Stromal cell of bone marrow (primary cell): Measurements from ENCODE around the gene ZNF784.

Experiments used
- DNase-seq: peaks from one replicate; pipeline ENCODE4 v3.0.0-alpha.2; 2012; ENCODE audit warnings: low read depth

ZNF784 gene

DNA sequence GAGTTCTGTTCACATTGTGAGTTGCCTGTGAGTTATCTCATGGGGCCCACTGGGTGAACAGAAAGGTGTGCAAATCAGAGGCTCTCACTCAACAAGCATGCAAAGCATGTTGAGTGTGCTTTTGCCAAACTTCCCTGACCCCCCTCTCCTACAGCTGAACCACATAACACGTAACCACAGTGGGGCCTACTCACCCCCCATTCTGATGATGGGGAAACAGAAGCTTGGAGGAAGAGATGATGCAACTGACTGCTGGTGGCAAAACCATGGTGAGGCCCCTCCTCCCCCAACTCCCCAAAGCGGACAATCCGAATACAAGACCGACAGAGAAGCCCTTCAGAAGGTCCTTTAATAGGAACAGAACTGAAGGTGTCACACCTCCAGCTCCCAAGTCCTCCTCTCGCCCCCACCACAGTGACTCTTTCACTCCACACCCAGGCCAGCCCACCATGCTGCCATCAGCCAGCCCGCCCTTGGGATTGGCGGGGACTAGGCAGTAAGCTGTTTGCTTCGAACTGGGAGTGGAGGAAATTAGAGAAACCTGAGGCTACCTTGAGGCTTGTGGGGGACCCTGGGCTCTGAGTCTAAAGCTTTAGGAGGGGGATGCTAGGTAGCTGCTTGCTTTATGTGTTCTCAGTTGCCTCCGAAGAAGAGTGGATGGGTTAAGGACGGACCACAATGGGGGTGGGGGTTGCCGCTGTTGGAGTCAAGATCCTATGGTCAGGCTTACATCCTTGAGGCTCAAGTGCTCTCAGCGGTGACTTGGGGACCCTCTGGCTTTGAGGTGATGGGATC, 3.8 kb downstream of the ZNF784 start:
- DNase-seq, result no peak

DNA sequence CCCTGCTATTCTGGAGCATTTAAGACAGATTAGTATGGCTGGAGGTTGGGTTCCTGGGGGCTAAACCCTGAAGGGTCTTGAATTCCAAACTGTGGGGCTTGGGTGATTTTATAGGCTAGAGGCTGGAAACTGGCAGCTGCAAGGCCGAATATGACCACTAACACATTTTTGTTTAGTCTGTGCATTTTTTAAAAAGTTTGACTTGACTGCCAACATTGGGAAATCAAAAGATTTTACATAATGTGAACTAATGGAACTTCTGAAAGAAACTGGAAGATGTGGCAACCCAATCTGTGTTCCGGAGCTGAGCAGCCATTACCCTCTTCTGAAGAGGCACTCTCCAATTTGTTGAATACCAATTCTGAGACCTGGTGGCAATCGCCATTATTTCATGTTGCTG, 5.1 kb downstream of the ZNF784 start:
- DNase-seq, result no peak

DNA sequence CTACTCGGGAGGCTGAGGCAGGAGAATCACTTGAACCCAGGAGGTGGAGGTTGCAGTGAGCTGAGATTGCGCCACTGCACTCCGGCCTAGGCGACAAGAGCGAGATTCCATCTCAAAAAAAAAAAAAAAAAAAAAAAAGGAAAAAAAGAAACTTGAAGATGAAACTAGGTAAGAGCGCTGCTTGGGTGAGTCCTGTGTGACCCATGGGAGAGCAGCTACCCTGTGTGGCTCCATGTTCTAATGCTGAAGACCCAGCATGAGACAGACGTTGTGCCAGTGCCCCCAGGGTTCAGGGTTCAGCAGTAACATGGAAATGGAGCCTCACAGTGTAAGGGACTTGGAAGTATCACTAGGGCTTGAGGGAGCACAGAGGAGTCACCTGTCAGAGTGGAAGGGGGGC, 5.9 kb downstream of the ZNF784 start:
- no peak for DNase-seq

DNA sequence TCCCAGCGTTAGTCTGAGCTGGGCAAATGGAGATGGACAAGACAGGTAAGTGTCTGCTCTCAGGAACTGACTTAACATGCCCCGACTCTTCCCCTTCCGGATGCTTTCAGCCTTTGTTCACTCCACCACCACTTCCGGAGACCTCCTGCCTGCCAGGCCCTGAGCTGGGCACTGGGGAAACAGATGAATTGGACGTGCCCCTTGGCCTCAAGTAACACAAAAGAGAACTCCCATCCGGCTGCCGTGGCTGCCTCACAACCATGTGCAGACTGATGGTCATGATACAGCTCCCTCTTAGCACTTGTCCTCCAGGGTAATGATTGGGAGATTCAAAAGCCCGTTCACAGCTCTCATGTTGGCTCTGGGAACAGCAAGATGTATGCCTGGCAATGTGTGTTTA, 6.9 kb downstream of the ZNF784 start:
- no peak for DNase-seq

DNA sequence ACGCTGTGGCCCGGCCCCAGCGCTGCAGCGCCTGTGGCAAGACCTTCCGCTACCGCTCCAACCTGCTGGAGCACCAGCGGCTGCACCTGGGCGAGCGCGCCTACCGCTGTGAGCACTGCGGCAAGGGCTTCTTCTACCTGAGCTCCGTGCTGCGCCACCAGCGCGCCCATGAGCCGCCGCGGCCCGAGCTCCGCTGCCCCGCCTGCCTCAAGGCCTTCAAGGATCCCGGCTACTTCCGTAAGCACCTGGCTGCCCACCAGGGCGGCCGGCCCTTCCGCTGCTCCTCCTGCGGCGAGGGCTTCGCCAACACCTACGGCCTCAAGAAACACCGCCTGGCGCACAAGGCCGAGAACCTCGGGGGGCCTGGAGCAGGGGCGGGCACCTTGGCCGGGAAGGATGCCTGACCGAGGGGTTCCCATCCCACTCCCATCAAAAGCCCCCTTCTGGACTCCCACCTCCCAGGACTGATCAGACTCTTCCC, 7.9 kb downstream of the ZNF784 start:
- DNase-seq, result no peak

DNA sequence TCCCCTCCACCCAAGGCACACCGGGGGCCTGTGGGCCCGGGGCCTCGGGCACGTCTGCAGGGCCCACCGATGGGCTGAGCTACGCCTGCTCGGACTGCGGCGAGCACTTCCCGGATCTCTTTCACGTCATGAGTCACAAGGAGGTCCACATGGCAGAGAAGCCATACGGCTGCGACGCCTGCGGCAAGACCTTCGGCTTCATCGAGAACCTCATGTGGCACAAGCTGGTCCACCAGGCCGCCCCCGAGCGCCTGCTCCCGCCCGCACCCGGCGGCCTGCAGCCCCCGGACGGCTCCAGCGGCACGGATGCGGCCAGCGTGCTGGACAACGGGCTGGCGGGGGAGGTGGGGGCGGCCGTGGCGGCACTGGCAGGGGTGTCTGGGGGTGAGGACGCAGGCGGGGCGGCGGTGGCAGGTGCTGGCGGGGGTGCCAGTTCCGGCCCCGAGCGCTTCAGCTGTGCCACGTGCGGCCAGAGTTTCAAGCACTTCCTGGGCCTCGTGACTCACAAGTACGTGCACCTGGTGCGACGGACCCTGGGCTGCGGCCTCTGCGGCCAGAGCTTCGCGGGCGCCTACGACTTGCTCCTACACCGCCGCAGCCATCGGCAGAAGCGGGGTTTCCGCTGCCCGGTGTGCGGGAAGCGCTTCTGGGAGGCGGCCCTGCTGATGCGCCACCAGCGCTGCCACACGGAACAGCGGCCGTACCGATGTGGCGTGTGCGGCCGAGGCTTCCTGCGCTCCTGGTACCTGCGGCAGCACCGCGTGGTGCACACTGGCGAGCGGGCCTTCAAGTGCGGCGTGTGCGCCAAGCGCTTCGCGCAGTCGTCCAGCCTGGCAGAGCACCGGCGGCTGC, 8.6 kb downstream of the ZNF784 start:
- no peak for DNase-seq

DNA sequence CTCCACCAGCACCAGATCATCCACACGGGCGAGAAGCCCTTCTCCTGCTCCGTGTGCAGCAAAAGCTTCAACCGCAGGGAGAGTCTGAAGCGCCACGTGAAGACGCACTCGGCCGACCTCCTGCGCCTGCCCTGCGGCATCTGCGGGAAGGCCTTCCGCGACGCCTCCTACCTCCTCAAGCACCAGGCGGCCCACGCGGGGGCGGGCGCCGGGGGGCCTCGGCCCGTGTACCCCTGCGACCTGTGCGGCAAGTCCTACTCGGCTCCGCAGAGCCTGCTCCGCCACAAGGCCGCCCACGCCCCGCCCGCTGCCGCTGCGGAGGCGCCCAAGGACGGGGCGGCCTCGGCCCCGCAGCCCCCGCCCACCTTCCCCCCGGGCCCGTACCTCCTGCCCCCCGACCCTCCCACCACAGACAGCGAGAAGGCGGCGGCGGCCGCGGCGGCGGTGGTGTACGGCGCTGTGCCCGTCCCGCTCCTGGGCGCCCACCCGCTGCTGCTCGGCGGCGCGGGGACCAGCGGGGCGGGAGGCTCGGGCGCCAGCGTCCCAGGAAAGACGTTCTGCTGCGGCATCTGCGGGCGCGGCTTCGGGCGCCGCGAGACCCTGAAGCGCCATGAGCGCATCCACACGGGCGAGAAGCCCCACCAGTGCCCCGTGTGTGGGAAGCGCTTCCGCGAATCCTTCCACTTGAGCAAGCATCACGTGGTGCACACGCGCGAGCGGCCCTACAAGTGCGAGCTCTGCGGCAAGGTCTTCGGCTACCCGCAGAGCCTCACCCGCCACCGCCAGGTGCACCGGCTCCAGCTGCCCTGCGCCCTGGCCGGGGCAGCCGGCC, 9.4 kb downstream of the ZNF784 start:
- no peak for DNase-seq

DNA sequence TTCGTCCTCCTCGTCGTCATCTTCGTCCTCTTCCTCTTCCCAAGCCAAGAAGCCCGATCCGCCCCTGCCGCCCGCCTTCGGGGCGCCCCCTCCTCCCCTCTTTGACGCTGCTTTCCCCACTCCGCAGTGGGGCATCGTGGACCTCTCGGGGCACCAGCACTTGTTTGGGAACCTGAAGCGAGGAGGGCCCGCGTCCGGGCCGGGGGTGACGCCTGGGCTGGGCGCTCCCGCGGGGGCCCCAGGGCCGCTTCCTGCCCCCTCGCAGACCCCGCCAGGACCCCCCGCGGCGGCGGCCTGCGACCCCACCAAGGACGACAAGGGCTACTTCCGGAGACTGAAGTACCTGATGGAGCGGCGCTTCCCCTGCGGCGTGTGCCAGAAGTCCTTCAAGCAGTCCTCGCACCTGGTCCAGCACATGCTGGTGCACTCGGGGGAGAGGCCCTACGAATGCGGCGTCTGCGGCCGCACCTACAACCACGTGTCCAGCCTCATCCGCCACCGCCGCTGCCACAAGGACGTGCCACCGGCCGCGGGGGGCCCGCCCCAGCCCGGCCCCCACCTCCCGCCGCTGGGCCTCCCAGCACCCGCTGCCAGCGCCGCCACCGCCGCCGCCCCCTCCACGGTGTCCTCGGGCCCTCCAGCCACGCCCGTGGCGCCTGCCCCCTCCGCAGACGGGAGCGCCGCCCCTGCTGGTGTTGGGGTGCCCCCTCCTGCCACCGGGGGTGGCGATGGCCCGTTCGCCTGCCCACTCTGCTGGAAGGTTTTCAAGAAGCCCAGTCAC, 10.2 kb downstream of the ZNF784 start:
- no peak for DNase-seq

DNA sequence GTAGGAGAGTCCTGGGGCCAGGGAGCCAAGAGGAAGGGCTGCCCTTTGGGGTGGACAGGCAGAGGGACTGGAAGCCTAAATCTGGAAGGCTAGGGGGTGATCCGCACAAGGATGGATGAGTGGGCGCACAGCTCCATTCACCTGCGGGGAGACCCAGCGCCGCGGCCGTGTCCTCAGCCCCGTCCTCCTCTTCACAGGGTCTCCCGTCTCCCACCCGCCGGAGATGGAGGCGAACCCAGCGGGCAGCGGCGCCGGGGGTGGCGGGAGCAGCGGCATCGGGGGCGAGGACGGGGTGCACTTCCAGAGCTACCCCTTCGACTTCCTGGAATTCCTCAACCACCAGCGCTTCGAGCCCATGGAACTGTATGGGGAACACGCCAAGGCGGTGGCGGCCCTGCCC, 11.0 kb downstream of the ZNF784 start:
- no peak for DNase-seq

DNA sequence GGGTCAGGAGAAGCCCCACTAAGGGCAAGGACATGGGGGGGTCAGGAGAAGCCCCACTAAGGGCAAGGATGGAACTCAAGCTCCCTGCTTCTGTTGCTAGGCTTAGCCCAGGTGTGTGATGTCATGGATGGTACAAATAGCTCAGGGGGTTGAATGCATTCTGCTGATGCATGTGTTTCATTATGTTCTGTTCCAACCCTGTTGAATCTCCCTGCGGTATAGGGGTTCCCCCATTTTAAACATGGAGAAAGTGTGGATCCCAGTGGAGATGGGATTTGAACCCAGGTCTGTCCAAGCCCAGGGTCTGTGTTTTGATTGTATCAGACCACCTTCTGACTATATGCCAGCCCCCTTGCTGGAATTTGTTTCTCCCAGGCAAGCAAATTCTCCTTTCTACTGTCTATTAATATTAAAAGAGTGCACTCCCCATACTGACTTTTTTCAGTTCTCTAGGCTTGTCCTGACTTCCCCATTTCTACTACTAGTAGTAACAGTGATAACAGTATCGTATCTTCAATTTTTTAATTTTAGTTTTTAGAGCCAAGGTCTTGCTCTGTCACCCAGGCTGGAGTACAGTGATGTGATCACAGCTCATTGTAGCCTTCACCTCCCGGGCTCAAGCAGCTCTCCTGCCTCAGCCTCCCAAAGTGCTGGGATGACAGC, 12.3 kb downstream of the ZNF784 start:
- DNase-seq, result no peak

DNA sequence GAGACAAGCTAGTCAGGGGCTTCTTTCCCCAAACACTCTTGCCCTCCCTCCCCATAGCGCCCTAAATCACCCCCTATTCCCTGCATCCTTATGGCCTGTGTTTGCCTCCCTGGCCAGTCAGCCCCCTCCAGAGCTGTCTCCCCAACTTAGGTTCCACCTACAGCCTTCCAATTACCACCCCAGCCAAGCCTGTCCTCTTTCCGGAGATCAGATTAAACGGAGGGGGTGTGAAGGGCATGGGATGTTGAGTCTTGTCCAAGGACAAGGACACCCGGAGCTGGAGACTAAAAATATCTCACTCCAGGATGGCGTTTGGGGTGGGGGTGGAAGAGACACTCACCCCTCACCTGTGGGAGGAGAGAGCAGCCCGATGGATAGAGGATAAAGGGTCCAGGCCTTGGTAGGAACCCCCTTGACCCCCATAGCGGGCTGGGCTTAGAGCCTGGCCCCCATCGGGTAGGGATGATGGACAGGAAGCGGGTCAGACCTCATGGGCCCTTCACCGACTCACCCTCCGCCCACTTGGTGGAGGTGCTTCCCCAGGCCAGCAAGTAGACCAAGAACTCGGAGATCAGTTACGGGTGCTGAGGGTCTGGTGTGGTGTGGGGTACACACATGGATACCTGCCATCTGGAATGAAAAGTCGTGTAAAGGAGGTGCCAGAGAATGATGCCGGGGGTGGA, 12.9 kb downstream of the ZNF784 start:
- DNase-seq, result no peak

DNA sequence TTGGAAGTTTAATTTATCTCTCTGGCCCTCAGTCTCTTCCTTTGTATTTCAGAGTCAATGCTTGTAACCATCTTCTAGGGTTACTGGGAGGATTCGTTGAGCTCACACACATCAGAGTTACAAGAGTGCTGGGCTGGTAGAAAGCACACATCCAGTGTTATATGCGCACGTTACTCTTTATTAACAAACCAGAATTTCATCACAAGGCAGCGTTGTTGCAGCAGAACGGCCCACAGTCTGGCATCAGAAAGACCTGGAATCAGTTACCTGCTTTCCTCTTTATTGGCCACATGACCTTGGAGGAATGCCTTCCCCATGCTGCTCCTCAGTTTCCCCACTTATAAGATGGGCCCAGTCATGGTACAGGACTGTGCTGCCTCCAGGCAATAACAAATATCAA, 15.0 kb downstream of the ZNF784 start:
- DNase-seq, result no peak

DNA sequence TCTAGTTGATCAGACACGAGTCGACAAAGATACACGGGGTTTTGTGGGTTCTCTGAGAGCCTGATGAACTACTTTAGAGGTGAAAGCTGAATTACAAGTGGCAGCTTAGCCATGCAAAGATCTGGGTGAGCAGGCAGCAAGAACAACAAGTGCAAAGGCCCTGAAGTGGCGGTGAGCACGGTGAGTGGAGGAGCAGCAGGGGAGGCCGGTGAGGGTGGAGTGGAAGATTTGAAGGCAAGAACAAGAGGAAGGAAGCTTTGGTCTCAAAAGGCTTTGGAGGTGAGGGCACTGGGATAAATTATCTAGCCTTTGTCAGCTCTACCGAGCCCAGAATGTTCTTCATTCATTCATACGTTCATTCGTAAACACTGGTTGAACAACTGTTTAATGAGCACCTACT, 17.5 kb downstream of the ZNF784 start:
- DNase-seq, result no peak

DNA sequence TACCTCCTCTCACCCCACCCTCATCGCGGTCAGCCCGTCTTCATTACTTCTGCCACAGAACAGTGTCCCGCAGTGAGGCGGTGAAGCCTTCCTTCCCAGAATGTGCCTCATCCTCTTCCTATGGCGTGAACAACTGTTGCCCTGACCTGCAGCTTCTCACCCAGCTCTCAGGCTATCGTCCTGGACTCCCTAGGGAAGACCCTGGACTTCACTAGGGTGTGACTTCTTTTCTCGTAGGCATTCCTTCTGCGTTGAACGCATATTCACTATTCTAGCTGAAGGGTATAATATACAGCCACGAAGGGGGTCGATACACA, 17.9 kb downstream of the ZNF784 start:
- DNase-seq, result no peak

DNA sequence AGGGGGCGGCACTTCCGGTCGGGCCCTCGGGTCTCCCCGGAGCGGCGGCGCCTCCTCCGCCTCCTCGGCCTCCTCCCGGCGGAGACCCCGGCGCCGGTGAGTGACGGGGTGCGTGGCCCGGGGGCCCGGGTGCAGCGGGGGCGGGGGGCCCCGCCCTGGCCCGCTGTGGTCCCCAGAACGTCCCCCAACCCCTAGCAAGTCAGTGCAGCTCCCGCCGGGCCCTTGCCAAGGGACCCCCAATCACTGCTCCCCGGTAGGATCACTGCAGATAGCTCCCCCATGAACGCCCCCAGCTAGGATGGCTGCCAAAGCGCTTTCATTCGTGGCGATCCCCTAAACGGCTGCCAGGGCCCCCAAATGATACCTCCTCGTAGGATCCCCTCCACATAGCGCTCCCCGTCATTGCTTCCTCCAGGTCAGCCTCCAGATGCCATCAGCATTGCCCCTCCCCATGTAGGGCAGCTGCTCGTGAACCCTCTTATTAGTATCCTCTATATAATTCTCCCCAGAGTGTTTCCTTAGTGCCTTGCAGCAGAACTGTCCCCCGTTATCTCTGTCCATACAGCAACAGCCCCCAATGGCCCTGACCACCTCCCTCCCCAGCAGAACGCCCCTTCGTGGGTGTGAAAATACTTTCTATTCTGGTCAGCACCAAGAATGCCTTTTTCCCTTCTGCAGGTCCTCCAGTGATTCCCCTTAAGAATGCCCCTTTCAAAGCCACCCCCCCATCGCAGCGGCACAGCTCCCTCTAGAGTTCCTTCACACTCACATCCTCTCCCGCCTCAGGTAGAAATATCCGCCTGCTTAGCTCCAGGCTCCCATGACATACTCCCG, 18.5 kb downstream of the ZNF784 start, which contains the start of gene ZNF865:
Gene ZNF865 (plus strand): TSS at position 11 of the 834 bp plus-strand sequence. CDS start 7,972 bp downstream, outside the sequence.
- DNase-seq, result peak; percentile 75

DNA sequence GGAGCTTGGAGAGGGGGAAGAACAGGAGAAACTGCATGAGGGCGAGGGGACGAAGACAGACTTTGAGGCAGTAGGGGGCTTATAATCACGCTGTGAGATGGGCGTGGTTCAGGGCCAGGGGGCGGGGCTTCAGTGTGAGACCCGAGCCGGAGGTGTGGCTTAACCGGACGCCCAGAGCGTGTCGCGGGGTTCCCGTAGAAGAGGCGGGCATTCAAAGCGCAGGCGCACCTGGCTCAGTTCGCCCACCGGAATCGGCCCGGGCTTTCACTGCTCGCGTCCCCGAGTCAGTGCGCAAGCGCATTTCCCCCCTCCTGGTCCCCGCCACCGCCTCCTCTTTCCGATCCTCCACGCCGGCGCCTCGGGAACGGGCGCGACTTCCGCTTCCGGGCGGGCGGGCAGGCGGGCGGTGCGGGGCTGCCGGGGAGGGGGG, 19.1 kb downstream of the ZNF784 start:
- peak; percentile 93 for DNase-seq

DNA sequence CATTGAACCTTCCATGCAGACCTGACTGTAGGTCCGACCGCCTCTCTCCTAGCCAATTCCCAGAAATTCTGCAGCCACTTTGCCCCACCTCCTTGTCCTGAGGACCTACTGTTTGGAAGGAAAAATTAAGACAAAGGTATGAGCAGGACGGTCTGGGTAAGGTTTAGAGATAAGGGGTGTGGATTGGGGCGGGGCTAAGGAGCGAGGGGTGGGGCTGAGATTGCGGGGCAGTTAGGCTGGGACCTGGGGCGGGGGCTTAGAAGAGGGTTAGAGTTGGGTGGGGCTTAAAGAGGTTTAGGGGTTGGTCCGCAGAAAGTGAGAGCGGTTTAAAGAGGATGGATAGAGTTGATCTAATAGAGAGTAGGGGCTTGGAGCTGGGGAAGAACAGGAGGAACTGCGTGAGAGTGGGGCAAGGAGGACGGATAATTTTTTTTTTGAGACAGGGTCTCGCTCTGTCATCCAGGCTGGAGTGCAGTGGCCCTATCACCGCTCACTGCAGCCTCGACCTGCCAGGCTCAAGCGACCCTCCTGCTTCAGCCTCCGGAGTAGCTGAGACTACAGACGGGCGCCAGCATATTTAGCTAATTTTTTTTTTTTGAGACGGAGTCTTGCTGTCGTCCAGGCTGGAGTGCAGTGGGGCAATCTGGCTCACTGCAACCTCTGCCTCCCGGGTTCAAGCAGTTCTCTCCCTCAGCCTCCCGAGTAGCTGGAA, 20.6 kb downstream of the ZNF784 start:
- no peak for DNase-seq

DNA sequence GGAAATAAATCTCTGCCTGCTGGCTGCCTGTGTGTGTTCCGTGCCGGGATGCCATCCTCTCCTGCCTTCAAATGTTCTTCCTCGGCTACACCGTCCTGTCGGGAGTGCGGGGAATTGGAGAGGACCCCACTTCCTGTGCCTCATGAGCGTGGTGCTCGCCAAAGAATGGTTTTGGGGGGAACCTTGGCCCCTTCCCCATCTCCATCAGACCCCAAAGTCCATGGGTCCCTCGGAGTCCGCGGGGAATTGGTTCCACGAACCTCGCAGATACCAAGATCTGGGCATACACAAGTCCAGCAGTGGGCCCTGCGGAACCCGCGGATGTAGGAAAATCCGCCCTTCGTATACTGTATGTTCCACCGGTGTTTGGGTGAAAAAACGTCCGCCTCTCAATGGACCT, 21.3 kb downstream of the ZNF784 start:
- DNase-seq, result no peak
